Non-pigmented ciliary epithelial cell (primary cell): Measurements from ENCODE around the gene HSD3B7.
"Not testable (repeated sequence)": the region's sequence is repeated elsewhere in the genome, so short reads cannot be mapped to it uniquely, and the experiment has no call there.

Experiments
- DNase-seq: peaks from one replicate; pipeline ENCODE4 v3.0.0-alpha.2; 2010; ENCODE audit warnings: low read depth

Gene HSD3B7

DNA sequence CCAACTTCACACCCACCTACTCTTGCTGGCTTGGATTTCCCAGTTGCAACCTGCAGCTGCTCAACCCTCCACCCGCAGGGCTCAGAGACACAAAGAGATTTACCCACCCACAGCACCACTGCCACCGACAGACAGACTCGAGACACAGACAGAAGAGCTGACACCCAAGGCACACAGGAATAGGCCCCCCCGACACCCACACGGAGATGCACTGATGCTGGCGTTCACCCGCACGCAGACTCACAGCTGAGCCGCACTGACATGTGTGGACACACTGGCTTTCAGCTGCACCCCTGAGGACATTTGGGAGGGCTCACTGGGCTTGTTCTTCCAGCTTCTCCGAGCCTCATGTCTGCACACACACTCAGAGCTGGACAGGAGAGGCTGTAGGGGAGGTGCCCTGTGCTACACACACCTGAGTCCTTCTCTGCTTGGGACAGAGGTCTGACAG lies 17.3 kb downstream of the HSD3B7 start:
- no peak for DNase-seq

DNA sequence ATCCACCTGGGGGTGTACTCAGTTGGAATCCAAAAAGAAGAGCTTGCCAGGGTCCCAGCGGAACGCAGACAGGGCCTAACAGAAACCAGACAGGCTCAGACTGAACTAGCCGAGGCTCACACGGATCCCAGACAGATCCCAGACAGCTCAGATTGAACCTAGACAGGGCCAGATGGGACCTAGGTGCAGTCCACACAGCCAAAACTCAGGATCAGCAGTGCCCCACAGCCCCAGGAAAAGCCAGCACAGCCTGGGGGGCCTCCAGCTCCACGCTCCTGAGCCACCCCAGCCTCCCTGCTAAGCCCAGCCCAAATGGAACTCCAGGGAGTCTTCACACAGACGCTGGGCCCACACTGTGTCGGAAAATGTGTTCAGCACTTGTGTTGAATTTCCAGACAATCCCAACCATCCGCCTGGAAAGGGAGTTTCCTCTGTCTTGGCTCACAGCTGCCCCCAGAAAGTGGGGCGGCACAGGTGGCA lies 17.9 kb downstream of the HSD3B7 start:
- DNase-seq = no peak

DNA sequence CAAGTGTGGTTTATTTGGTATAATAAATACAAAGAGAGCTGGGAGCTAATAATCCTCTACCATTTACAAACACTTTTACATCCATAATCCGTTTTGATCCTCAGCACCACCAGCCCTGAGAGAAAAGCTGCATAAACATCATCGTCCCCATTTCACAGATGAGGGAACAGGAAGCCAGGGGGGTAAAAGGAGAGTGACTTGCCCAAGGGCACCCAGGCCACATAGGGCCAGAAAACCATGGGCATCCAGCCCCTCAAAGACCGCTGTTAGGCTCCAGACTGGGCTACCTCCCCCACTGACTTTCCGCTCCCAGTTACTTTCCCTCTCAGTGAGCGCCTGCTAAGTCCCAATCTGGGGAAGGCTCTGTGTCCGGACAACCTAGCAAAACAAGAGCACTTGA lies 18.7 kb downstream of the HSD3B7 start:
- DNase-seq = no peak

DNA sequence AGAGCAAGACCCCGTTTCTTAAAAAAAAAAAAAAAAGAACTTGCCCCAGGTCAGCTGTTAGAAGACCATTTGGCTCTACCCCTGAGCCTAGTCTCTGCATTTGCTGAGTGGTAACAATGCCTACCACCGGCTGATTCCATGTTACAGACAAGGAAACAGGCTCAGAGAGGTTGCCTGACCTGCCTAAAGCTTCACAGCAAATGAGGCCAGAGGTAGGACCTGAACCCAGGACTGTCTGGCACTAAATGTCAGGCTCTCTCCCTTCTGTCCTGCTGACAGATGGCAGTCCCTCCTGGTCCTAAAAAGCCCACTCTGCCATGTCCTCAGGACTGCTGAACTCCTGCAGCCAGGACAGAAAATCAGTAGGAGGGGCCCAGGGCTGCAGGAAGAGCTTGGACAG lies 19.7 kb downstream of the HSD3B7 start:
- DNase-seq = no peak

DNA sequence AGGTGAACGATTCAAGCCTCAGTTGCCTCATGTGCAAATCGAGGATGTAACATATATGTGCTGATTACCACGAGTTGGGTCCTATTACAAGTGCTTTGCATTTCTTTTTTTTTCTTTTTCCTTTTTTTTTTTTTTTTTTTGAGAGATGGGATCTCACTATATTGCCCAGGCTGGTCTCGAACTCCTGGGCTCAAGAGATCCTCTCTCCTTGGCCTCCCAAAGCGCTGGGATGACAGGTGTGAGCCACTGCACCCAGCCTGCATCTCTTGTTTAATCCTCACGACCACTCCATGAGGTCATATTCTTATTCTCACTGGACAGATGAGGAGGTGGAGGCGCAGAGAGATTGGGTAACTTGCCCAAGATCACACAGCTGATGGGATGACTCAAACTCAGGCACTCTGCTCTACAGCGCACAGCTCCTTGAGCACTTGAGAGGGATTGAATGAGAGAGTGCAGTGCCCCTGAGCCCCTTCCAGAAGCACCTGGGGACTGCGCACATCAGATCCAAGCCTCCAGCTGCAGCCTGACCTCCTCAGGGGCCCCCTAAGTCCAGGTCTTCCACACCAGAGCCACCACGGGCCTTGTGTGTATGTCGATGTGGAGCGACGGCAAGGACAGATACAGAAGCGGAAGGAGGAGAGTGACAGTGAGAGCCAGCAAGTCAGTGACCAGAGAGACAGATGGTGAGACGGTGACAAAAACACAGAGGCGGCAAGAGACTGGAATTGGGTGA lies 20.5 kb downstream of the HSD3B7 start:
- DNase-seq = no peak

DNA sequence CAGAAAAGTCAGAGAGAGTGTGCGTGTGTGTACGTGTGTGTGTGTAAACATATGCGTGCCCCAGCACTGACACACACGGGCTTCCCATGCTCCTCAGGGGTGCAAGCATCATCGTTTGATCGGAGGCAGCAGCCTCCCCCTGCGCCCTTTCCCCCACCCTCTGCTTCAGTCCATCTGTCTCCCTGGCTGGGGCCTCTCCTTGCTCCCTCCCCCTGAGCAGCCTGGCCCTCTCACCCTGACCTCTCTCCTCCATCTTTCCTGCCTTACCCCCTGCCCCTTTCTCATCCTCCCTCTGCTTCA lies 21.0 kb downstream of the HSD3B7 start:
- DNase-seq = no peak

DNA sequence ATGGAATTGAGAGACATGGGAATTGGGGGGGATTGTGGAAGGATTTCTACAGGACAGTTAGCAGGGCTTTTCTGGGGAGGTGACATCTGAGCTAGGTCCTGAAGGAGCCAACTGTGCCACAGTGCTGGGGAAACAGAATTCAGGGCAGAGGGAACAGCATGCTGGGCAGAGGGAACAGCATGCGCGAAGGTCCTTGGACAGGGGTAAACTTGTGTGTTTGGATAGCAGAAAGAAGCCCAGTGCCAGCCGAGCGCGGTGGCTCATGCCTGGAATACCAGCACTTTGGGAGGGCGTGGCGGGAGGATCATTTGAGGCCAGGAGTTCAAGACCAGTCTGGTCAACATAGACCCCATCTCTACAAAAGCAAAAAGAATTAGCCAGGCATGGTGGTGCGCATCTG lies 21.6 kb downstream of the HSD3B7 start:
- DNase-seq = no peak

DNA sequence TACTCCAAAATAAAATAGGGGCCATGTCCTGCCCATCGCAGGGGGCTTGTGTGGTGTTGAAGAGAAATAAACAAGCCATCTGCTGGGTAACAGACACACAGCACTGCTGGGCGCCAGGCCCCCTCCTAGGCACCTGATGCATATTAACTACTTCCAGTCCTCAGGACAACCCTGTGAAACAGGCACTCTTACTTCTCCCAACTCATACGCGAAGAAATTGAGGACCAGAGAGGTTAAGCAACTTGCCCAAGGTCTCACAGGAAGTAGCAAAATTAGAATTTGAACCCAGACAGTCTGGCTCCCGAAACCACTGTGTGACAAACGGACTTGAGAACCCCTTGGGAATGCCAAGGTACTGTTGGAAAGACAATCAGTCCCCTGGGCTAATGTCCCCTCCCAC lies 22.7 kb downstream of the HSD3B7 start:
- DNase-seq = no peak

DNA sequence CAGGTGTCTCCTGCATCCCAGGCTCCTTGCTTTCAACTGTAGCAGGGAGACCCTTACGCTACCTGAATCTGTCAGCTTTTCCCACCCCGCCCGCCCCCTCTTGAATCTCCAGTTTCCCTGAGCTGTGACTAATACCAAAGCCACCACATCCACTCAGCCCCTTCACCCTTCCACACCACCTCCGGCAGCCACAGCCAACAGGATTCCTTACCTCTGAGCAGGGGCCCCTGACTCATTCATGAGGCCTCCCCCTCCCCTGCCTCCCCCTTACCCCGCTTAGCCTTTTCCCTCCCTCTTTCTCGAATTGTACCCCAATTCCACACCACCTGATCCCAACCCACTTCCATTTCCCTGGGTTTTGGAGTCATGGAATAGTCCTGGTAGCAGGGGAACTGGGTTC lies 23.1 kb downstream of the HSD3B7 start:
- peak; percentile 69 for DNase-seq

DNA sequence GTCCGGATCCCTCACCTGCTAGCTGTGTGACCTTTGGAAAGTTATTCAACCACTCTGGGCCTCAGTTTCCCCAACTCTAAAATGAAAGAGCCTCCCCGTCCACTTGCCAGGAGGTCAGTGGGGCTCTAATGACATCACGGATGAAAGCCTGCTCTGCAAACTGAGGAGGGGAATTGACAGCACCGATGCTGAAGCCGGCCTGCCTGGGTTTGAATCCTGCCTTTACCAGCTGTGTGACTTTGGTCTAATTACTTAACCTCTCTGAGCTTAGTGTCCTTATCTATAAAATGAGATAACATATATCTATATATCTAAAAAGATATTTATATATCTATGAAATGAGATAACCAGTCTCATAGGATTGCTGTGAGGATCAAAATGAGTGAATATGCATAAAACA lies 23.5 kb downstream of the HSD3B7 start:
- DNase-seq = no peak

DNA sequence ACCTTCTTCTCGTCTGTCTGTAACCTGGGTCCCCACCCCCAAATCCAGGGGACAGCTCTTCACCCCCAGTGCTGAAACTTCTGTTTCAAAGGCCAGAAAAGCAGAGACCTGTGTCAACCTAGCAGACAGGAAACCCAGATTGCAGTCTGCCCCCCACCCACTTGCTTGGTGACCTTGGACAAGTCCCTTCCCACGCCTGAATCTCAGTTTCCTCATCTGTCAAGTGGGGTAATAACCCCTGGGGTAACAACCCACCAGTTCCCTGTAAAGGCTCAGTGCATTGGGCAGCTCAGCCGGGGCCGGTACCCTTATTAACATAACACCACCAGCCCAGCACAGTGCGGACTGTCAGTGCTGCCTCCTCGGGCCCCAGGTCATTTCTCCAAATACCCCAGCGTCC lies 24.1 kb downstream of the HSD3B7 start:
- no peak for DNase-seq

DNA sequence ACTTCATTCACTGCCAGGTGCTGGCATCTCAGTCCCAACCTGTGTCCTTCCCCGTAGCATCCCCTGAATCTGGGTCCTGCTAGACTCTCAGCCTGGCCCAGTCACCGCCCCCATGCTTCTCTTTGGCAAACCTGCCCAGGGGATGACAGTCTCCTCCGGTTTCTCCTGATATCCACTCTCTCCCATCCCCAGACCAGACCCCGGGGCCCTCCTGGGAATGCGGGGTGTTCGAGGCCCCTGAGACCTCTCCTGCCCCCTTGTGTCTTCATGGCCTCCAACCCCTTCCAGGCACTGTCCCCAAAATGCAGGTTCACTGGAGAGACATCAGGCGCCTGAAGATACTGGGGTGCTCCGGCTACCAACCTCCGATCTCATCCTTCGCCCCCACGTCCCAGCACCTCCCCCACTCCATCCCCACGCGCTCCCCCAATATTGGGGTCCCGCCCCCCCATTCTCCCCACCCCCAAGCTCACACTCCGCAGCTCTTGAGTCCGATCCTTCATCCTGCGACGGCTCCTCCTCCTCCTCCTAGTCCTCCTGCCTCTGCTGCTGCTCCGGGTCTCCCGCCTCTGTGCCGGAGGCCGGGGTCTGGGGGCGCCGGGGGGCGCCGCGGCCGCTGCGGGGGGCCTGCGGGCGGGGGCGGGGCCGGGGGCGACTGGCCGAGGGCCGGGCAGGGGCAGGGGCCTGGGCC lies 25.0 kb downstream of the HSD3B7 start:
- no peak for DNase-seq

DNA sequence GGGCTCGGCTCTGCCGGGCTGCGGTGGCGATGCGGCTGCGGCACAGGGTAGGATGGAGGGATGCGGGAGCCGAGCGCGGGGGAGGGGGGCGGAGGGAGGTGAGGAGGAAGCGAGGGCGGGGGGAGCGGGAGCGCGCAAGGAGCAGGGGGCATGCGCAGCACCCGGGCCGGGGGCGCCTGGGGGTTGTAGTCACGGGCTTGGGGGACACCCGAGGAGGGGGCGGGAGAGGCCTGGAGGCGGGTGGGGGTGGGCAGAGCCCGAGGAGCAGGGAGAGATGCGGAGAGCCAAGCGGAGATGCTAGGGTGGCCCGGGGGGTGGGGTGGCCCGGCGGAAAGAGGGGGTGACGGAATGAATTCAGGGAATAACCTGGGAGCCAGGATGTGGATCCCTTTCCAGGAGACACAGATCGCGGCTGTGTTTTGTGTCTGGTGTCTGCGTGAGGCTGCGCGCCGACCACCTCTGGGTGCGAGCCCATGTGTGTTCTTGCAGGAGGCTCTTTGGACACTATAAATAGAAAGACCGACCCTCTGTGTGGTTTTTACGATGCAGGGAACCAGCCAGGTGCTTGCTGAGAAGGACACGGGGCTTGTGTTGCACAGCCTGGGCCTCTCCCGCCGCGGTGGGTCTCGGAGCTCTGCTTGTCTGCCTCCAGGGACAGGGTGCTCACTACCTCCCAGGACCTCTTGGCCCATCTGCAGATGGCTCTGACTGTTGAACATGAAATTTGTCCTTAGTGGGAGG lies 25.7 kb downstream of the HSD3B7 start, which contains the start of gene STX1B:
STX1B (minus strand) TSS at position 54 of the 741 bp plus-strand sequence. CDS start 242 bp downstream, outside the sequence.
- no peak for DNase-seq

DNA sequence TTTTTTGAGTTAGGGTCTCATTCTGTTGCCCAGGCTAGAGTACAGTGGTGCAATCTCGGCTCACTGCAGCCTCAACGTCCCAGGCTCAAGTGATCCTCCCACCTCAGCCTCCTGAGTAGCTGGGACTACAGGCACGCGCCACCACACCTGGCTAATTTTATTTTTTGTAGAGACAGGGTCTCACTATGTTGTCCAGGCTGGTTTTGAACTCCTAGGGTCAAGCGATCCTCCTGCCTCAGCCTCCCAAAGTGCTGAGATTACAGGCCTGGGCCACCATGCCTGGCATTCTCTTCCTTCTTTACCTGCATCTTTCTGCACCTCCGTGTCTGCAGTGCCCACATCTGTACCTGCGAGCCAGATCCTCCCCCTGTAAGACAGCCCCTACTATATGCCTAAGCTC lies 26.8 kb downstream of the HSD3B7 start:
- DNase-seq = not testable (repeated sequence)

DNA sequence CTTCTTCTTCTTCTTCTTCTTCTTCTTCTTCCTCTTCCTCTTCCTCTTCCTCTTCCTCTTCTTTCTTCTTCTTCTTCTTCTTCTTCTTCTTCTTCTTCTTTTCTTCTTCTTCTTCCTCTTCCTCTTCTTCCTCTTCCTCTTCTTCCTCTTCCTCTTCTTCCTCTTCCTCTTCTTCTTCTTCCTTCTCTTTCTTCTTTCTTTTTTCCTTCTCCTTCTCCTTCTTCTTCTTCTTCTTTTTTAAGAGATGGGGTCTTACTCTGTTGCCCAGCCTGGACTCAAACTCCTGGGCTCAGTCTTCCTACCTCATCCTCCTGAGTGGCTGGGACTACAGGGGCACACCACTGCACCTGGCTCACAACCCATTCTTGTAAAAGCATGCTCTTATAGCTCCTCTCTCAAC lies 28.3 kb downstream of the HSD3B7 start:
- not testable (repeated sequence) for DNase-seq

DNA sequence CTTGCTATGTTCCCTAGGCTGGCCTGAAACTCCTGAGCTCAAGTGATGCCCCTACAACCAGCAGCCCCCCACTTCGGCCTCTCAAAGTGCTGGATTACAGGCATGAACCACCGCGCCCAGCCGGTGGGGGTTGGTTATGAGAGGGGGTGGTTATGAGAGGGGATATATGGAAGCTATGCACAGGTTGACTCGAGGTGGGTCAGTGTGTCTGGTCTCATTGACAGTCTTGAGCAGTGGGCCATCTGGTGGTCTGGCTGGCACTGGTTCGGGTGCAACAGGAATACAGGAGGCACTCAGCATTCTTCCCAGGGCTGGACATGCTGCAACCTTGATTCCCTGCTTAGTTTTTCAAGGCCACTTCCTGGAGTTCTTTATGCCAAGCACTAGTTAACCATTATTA lies 31.0 kb downstream of the HSD3B7 start:
- DNase-seq = no peak

DNA sequence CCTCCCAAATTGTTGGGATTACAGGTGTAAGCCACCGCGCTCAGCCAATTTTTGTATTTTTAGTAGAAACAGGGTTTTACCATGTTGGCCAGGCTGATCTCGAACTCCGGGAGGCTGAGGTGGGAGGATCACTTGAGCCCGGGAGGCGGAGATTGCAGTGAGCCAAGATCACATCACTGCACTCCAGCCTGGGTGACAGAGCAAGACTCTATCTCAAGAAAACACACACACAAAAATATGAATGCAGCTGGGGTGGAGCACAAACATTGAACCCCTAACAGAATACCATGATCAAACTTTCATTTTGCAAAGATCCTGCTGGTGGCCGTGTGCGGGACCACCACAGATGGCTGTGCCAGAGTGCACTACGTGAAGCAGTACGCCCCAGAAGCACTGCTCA lies 32.7 kb downstream of the HSD3B7 start:
- not testable (repeated sequence) for DNase-seq

DNA sequence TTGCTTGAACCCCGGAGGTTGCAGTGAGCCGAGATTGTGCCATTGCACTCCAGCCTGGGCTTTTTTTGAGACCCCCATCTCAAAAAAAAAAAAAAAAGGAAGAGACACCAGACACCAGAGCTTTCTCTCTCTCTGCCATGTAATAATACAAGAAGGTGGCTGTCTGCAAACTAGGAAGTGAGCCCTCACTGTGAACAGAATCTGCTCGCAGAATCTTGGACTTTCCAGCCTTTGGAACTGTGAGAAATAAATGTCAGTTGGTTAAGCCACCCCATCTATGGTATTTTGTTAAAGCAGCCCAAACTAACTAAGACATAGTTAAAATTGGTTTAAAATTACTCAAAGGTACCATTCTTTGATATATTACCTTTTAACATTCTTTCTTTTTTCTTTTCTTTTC lies 35.5 kb downstream of the HSD3B7 start:
- no peak for DNase-seq

DNA sequence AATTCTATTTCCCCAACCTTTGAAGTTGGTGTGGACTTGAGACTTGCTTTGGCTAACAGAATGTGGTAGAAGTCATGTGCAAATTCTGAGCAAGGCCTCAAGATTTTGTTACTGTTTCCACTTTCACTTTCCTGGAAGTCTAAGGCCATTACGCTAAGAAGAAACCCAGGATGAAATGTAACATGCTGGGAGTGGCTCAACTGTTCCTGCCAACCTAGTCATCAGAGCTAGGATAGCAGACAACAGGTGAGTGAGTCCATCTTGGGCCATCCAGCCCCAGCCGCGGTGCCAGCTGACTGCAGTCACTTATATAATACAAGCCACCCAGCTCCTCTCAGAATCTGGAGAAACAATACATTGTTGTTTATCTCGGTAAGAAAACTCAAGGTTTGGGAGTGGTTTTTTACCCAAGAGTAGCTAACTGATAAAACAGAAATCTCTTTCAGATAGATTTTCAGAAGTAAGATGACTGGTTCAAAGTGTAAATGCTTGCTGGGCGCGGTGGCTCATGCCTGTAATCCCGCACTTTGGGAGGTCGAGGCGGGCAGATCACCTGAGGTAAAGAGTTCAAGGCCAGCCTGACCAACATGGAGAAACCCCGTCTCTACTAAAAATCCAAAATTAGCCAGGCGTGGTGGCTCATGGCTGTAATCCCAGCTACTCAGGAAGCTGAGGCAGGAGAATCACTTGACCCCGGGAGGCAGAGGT lies 37.7 kb downstream of the HSD3B7 start:
- DNase-seq = no peak

DNA sequence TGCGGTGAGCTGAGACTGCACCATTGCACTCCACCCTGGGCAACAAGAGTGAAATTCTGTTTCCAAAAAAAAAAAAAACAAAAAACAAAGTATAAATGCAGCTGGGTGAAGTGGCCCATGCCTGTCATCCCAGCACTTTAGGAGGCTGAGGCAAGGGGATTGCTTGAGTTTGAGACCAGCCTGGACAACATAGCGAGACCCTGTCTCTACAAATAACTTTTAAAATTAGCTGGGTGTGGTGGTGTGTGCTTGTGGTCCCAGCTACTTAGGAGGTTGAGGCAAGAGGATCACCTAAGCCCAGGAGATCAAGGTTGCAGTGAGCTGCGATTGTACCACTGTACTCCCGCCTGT lies 38.2 kb downstream of the HSD3B7 start:
- no peak for DNase-seq

DNA sequence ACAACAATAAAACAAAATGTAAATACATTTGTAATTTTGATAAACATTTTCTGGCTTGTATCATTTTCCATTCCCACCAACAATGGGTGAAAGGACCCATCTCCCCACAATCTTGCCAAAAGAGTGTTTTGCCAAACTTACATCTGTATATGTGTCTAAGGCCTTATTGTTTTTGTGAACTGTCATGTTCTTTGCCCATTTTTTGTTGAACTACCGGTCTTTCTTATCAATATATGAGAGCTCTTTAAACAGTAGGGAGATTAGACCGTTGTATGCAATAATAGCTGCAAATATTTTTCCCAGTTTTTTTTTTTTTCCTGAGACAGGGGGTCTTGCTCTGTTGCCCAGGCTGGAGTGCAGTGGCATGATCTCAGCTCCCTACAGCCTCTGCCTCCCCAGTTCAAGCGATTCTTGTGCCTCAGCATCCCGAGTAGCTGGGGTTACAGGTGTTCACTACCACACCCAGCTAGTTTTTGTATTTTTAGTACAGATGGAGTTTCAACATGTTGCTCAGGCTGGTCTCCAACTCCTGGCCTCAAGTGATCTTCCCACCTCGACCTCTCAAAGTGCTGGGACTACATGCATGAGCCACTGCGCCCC lies 38.7 kb downstream of the HSD3B7 start:
- no peak for DNase-seq

DNA sequence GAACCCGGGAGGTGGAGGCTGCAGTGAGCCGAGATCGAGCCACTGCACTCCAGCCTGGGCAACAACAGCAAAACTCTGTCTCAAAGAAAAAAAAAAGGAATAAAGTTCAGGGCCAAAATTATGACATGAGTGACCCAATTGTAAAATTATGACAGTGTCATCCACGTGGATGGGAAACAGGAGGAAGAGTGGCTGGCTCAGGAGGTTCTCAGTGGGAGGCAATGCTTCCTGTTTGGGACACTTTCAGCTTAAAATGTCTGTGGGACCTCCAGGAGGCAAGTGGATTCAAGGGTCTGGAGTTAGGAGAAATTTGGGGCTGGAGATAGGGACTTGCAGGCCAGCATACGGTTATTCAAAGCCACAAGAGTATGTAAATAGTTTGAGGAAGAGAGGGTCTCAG lies 40.3 kb downstream of the HSD3B7 start:
- no peak for DNase-seq
